Neural cell (in vitro differentiated cells): ENCODE results near the gene ROBO1.

ENCODE experiments used
- EP300 ChIP-seq: fragments of 450-650 bp; conservative IDR thresholded peaks from 2 replicates; pipeline ENCODE4 v1.6.1; 2014; ENCODE audit warnings: antibody characterized with exemption, mild to moderate bottlenecking, moderate library complexity; ENCODE audit not compliant: poor library complexity, severe bottlenecking
- EZH2 ChIP-seq: fragments of 200-600, 300-800 bp; shearing (Covaris generic), sonication (generic); IDR thresholded peaks from 2 replicates; pipeline ENCODE4 v1.6.1; 2014; ENCODE audit warnings: antibody characterized with exemption, low read length, borderline replicate concordance, mild to moderate bottlenecking; ENCODE audit not compliant: insufficient read depth, poor library complexity, severe bottlenecking
- MXI1 ChIP-seq: fragments of 450-650 bp; conservative IDR thresholded peaks from 2 replicates; pipeline ENCODE4 v1.6.1; 2014; ENCODE audit warnings: antibody characterized with exemption, mild to moderate bottlenecking; ENCODE audit not compliant: poor library complexity, severe bottlenecking
- POLR2AphosphoS5 ChIP-seq: IDR thresholded peaks from 2 replicates; pipeline ENCODE4 v1.6.1; 2012
- RAD21 ChIP-seq: fragments of 450-650 bp; conservative IDR thresholded peaks from 2 replicates; pipeline ENCODE4 v1.6.1; 2014; ENCODE audit warnings: antibody characterized with exemption, mild to moderate bottlenecking, moderate library complexity
- SMC3 ChIP-seq: fragments of 450-650 bp; conservative IDR thresholded peaks from 2 replicates; pipeline ENCODE4 v1.6.1; 2014; ENCODE audit warnings: antibody characterized with exemption, mild to moderate bottlenecking, moderate library complexity; ENCODE audit not compliant: poor library complexity
- TAF1 ChIP-seq: IDR thresholded peaks from 2 replicates; pipeline ENCODE4 v1.6.1; 2012; ENCODE audit warnings: low read depth
- TF ChIP-seq, protein P1 (sequence below): fragments of 450-650 bp; IDR thresholded peaks from 2 replicates; pipeline ENCODE4 v1.5.1; 2014; ENCODE audit warnings: antibody characterized with exemption, mild to moderate bottlenecking, moderate library complexity; ENCODE audit not compliant: poor library complexity, severe bottlenecking
- TF ChIP-seq, protein P2 (sequence below): IDR thresholded peaks from 2 replicates; pipeline ENCODE4 v1.6.1; 2012; ENCODE audit warnings: borderline replicate concordance

DNA sequence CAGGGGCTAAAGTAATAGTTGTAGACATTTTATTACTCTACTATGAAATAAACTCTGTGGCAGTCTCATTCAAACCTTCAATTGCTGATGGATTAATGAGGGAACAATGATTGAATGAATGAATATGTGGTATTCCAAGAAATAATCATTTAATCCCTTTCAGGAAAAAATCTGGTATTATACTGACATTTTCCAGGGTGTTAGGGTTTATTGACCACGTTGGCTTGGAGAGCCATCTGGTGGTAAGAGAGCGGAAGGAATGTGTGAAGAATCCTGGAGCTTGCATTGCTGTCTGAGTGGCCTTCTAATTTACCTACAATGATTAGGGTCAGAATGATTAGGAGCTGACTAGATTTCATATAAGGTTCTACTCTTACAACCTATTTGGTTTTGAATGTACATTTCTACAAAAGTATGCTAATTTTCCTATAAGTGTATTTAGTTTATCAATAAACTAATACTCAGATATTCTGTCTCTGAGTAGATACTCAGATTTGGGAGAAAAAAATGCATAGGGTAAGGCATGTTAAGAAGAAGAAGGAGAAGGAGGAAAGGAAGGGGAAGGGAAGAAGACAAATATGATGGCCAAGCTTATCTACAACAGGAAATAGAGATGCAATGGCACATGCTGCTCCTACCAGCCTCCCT is 249.9 kb downstream of the ROBO1 start:
- no peak for TF ChIP-seq EZH2
- TF ChIP-seq, protein P1, sequence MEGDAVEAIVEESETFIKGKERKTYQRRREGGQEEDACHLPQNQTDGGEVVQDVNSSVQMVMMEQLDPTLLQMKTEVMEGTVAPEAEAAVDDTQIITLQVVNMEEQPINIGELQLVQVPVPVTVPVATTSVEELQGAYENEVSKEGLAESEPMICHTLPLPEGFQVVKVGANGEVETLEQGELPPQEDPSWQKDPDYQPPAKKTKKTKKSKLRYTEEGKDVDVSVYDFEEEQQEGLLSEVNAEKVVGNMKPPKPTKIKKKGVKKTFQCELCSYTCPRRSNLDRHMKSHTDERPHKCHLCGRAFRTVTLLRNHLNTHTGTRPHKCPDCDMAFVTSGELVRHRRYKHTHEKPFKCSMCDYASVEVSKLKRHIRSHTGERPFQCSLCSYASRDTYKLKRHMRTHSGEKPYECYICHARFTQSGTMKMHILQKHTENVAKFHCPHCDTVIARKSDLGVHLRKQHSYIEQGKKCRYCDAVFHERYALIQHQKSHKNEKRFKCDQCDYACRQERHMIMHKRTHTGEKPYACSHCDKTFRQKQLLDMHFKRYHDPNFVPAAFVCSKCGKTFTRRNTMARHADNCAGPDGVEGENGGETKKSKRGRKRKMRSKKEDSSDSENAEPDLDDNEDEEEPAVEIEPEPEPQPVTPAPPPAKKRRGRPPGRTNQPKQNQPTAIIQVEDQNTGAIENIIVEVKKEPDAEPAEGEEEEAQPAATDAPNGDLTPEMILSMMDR: peak; percentile 61
- TF ChIP-seq SMC3: peak; percentile 58
- no peak for TF ChIP-seq POLR2AphosphoS5
- no peak for TF ChIP-seq EP300
- no peak for TF ChIP-seq MXI1
- TF ChIP-seq, protein P2, sequence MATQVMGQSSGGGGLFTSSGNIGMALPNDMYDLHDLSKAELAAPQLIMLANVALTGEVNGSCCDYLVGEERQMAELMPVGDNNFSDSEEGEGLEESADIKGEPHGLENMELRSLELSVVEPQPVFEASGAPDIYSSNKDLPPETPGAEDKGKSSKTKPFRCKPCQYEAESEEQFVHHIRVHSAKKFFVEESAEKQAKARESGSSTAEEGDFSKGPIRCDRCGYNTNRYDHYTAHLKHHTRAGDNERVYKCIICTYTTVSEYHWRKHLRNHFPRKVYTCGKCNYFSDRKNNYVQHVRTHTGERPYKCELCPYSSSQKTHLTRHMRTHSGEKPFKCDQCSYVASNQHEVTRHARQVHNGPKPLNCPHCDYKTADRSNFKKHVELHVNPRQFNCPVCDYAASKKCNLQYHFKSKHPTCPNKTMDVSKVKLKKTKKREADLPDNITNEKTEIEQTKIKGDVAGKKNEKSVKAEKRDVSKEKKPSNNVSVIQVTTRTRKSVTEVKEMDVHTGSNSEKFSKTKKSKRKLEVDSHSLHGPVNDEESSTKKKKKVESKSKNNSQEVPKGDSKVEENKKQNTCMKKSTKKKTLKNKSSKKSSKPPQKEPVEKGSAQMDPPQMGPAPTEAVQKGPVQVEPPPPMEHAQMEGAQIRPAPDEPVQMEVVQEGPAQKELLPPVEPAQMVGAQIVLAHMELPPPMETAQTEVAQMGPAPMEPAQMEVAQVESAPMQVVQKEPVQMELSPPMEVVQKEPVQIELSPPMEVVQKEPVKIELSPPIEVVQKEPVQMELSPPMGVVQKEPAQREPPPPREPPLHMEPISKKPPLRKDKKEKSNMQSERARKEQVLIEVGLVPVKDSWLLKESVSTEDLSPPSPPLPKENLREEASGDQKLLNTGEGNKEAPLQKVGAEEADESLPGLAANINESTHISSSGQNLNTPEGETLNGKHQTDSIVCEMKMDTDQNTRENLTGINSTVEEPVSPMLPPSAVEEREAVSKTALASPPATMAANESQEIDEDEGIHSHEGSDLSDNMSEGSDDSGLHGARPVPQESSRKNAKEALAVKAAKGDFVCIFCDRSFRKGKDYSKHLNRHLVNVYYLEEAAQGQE: no peak
- TF ChIP-seq TAF1: no peak
- TF ChIP-seq RAD21: peak; percentile 64
